Muscle layer of duodenum (tissue), 2 donors: ENCODE results near the gene MOK.

Experiments
- H3K27ac ChIP-seq: one replicate; pipeline ENCODE4 v1.7.0; 2013; ENCODE audit warnings: mild to moderate bottlenecking, low read length
- H3K27me3 ChIP-seq: one replicate; pipeline ENCODE4 v1.7.0; 2013; ENCODE audit warnings: low read depth, mild to moderate bottlenecking, control low read depth, low read length
- H3K36me3 ChIP-seq, 2 donors: one replicate each; pipeline ENCODE4 v1.7.0; 2013; ENCODE audit warnings: low read length in 2 of 2, control low read depth in 1 of 2, mild to moderate bottlenecking in 1 of 2; ENCODE audit not compliant: insufficient read depth in 2 of 2, control insufficient read depth in 1 of 2
- H3K4me1 ChIP-seq, 2 donors: one replicate each; pipeline ENCODE4 v1.7.0; 2013; ENCODE audit warnings: low read length in 2 of 2, mild to moderate bottlenecking in 2 of 2, control low read depth in 1 of 2, moderate library complexity in 1 of 2; ENCODE audit not compliant: insufficient read depth in 2 of 2, control insufficient read depth in 1 of 2
- H3K4me3 ChIP-seq, 2 donors: one replicate each; pipeline ENCODE4 v1.7.0; 2013; ENCODE audit warnings: low read length in 2 of 2, low read depth in 1 of 2, mild to moderate bottlenecking in 1 of 2
- H3K9me3 ChIP-seq, 2 donors: one replicate each; pipeline ENCODE4 v1.7.0; 2013; ENCODE audit warnings: low read length in 2 of 2, control low read depth in 1 of 2, mild to moderate bottlenecking in 1 of 2; ENCODE audit not compliant: control insufficient read depth in 1 of 2
- donor health status: healthy.

MOK gene

GRCh38 chr14:102320671-102321455, 15.9 kb upstream of the MOK start:
- H3K9me3 ChIP-seq: no peaks in the 10 kb centered on the region
- peak overlapping the region; percentile 65 to 75 for H3K4me3 ChIP-seq
- no peaks in the 10 kb centered on the region for H3K27me3 ChIP-seq
- peaks cover 0 to 4% of the 10 kb centered on the region in 2 donors for H3K36me3 ChIP-seq
- H3K4me1 ChIP-seq: peaks cover 13 to 26% of the 10 kb centered on the region in 2 donors
- H3K27ac ChIP-seq: peak overlapping the region; percentile 90

GRCh38 chr14:102320033-102320660, 15.2 kb upstream of the MOK start:
- H3K4me3 ChIP-seq: peak overlapping the region; percentile 65 to 75
- H3K4me1 ChIP-seq: peaks cover 13 to 28% of the 10 kb centered on the region in 2 donors
- H3K27me3 ChIP-seq: no peaks in the 10 kb centered on the region
- H3K36me3 ChIP-seq: no peaks in the 10 kb centered on the region
- no peaks in the 10 kb centered on the region for H3K9me3 ChIP-seq
- peak overlapping the region; percentile 90 for H3K27ac ChIP-seq

- peak within 1 kb of the TSS; percentile 75 to 94 for H3K4me3 ChIP-seq
- peaks cover 13 to 33% of the 10 kb centered on the region in 2 donors for H3K4me1 ChIP-seq
- H3K9me3 ChIP-seq: no peaks in the 10 kb centered on the region
- no peaks in the 10 kb centered on the region for H3K27me3 ChIP-seq
- peak within 1 kb of the TSS; percentile 98 for H3K27ac ChIP-seq
- no peaks in the 10 kb centered on the region for H3K36me3 ChIP-seq
These were observed 14.5 kb upstream of the MOK start, which contains the start of gene ZNF839 for GRCh38 chr14:102319351-102320032. Gene ZNF839, plus strand, starts transcription at chr14:102319746. Its CDS starts 20 bp downstream, at chr14:102319766.

GRCh38 chr14:102318781-102319276, 13.9 kb upstream of the MOK start:
- Histone ChIP-seq H3K36me3 (no peaks in the 10 kb centered on the region), H3K4me1 (peaks cover 13 to 34% of the 10 kb centered on the region in 2 donors), H3K9me3 (no peaks in the 10 kb centered on the region), H3K4me3 (peak overlapping the region; percentile 75 to 94), H3K27me3 (no peaks in the 10 kb centered on the region), H3K27ac (peak overlapping the region; percentile 98)

GRCh38 chr14:102317564-102318248, 12.7 kb upstream of the MOK start:
- Histone ChIP-seq H3K36me3 (no peaks in the 10 kb centered on the region), H3K9me3 (no peaks in the 10 kb centered on the region), H3K27me3 (no peaks in the 10 kb centered on the region), H3K27ac (peak overlapping the region; percentile 76), H3K4me1 (peaks cover 13 to 35% of the 10 kb centered on the region in 2 donors), H3K4me3 (peak overlapping the region; percentile 72 to 76)

- peak overlapping the region; percentile 76 for H3K27ac ChIP-seq
These were observed 12.0 kb upstream of the MOK start for GRCh38 chr14:102316743-102317563.

GRCh38 chr14:102316338-102316742, 11.4 kb upstream of the MOK start:
- Histone ChIP-seq H3K4me3 (peak overlapping the region; percentile 76 to 85), H3K27me3 (no peaks in the 10 kb centered on the region), H3K4me1 (peaks cover 13 to 35% of the 10 kb centered on the region in 2 donors), H3K9me3 (no peaks in the 10 kb centered on the region), H3K36me3 (no peaks in the 10 kb centered on the region), H3K27ac (no peak overlapping the region)

More at GRCh38 chr14:102316743-102317563, 12.0 kb upstream of the MOK start:
- peaks cover 13 to 35% of the 10 kb centered on the region in 2 donors for H3K4me1 ChIP-seq
- no peaks in the 10 kb centered on the region for H3K9me3 ChIP-seq
- H3K4me3 ChIP-seq: peak overlapping the region; percentile 76 to 85
- H3K27me3 ChIP-seq: no peaks in the 10 kb centered on the region
- H3K36me3 ChIP-seq: no peaks in the 10 kb centered on the region

GRCh38 chr14:102315121-102315520, 10.2 kb upstream of the MOK start:
- H3K4me1 ChIP-seq: peaks cover 6 to 25% of the 10 kb centered on the region in 2 donors

GRCh38 chr14:102314242-102315011, 9.5 kb upstream of the MOK start:
- Histone ChIP-seq H3K9me3 (no peaks in the 10 kb centered on the region), H3K27me3 (no peaks in the 10 kb centered on the region), H3K27ac (peak overlapping the region; percentile 45), H3K4me3 (peak overlapping the region; percentile 68 to 76), H3K4me1 (peaks cover 6 to 25% of the 10 kb centered on the region in 2 donors), H3K36me3 (no peaks in the 10 kb centered on the region)

More at GRCh38 chr14:102315121-102315520, 10.2 kb upstream of the MOK start:
- Histone ChIP-seq H3K36me3 (no peaks in the 10 kb centered on the region), H3K4me3 (no peak overlapping the region), H3K27me3 (no peaks in the 10 kb centered on the region), H3K9me3 (no peaks in the 10 kb centered on the region), H3K27ac (no peak overlapping the region)
